Measurements from ENCODE around the gene LHX4. TPM values are rescaled to one million over a fixed set of nuclear protein-coding genes. Genes with fewer than 3 reads are reported as not detected.
A peak's percentile ranks its signal among the peaks of the same experiment; 100 is the strongest.

The LHX4 gene
- total and polyA plus RNA-seq, 9 of the 15 experiments (the other 6 are each of a cell fraction or from before 2014, with no cell fraction given): 0.01 to 0.11 (median 0.07) TPM; not detected in 5

DNA sequence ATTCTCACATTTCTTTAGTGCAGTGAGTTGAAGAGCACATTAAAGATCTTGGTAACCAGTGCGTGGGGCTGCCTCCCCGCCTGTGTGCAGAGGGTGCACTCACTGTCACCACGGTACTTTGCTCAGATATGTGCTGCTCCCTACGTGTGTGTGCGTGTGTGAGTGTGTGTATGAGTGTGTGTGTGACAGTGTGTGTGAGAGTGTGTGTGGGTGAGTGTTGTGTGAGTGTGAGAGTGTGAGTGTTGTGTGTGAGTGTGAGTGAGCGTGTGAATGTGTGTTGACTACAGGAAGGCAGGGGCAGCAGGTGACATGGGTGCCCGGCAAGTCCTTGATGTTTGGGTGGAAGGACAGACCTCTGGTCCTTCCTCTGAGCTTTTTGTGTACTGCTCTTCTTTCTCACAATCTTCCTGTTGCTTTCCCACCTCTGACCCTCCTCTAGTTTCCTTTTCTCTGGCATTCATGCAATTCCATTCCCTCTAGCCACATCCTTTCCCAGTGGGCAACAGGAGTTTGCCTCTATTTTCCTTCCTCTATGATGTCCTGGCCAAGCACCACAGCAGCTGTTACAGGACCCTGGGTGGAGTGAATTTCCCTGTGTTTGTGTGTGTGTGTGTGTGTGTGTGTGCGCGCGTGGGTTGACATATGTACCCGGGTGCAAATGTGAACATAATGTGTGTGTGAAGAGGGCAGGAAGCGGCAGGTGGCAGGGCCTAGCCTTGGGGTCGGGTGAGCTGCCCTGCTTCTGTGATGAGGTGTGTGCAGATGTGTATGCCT is 19.8 kb downstream of the LHX4 start:
- 41% methylated on average over 13 of the region's 13 CpGs for WGBS (ENCODE audit: insufficient coverage, low coverage, missing lambda C conversion rate)
- peaks cover 4% of the 10 kb centered on the region; the same call in 1 of the 2 replicates for H4K20me1 ChIP-seq (replicated peaks; ENCODE audit: control insufficient read depth, insufficient read depth, low read length)
- no peak for FAIRE-seq
- H2AFZ ChIP-seq (ENCODE audit: low read depth, low read length): peak overlapping the region; percentile 37
- H3K4me2 ChIP-seq (ENCODE audit: insufficient read depth, low read length): peak overlapping the region; percentile 21; the same call in 1 of the 2 replicates
- in situ Hi-C loops (cut with MboI): loop anchor here (5.0 to 25.0 kb wide), 4 partner anchors 63 to 912 kb away; no protein-coding TSS in a partner anchor
- H3K9ac ChIP-seq (ENCODE audit: insufficient read depth in 1 of 2, low read depth in 2 of 2, low read length in 2 of 2): 0 out of 4 replicates have a peak overlapping the region, but pooled peaks of 1 of the 2 experiments have one; percentile 15
- H3K27ac ChIP-seq (ENCODE audit: extremely low read depth, low read depth, low read length): no peak overlapping the region
- ChIA-PET POLR2A (interaction anchor here (0.6 to 1.3 kb wide), 4 partner anchors 11 to 465 kb away, joined by 3 to 4 read pairs (median 4); no protein-coding TSS in a partner anchor), CTCF (ENCODE audit: low intra/inter-chr PET ratio) (interaction anchor here (0.6 to 1.6 kb wide), 2 partner anchors 9 to 232 kb away, joined by 5 to 6 read pairs; no protein-coding TSS in a partner anchor)
- BruUV-seq (replicated peaks): no TSS peak
- H3K4me1 ChIP-seq (replicated peaks in 1 of 2; ENCODE audit: control insufficient read depth in 2 of 2, insufficient read depth in 2 of 2, low read length in 2 of 2): peaks cover 0 to 19% of the 10 kb centered on the region in 2 experiments; a peak in 3 of 5 replicates
- no peaks in the 10 kb centered on the region for H3K9me3 ChIP-seq (replicated peaks; ENCODE audit: control insufficient read depth, insufficient read depth, low read depth, low read length)
- no peak for DNase-seq (ENCODE audit: extremely low read depth in 1 of 4, low spot score in 3 of 4)
- intact Hi-C loops (cut with micrococcal nuclease): loop anchor here (5.0 kb wide), 1 partner anchor 117 kb away; no protein-coding TSS in a partner anchor
- peak; percentile 20; the same call in 2 of the 3 replicates for ATAC-seq
- no peak overlapping the region for H3K4me3 ChIP-seq
- H3K9me1 ChIP-seq (ENCODE audit: control insufficient read depth, insufficient read depth, low read length): no peaks in the 10 kb centered on the region
- no peaks in the 10 kb centered on the region for H3K36me3 ChIP-seq (ENCODE audit: control insufficient read depth, insufficient read depth, low read length)
- no peaks in the 10 kb centered on the region for H3K79me2 ChIP-seq (ENCODE audit: control insufficient read depth, insufficient read depth, low read length)
- peaks cover under 1 to 27% of the 10 kb centered on the region in 2 experiments; a peak in 3 of 5 replicates for H3K27me3 ChIP-seq (ENCODE audit: control insufficient read depth in 2 of 2, insufficient read depth in 2 of 2, low read length in 2 of 2)
- TF ChIP-seq, protein P1, sequence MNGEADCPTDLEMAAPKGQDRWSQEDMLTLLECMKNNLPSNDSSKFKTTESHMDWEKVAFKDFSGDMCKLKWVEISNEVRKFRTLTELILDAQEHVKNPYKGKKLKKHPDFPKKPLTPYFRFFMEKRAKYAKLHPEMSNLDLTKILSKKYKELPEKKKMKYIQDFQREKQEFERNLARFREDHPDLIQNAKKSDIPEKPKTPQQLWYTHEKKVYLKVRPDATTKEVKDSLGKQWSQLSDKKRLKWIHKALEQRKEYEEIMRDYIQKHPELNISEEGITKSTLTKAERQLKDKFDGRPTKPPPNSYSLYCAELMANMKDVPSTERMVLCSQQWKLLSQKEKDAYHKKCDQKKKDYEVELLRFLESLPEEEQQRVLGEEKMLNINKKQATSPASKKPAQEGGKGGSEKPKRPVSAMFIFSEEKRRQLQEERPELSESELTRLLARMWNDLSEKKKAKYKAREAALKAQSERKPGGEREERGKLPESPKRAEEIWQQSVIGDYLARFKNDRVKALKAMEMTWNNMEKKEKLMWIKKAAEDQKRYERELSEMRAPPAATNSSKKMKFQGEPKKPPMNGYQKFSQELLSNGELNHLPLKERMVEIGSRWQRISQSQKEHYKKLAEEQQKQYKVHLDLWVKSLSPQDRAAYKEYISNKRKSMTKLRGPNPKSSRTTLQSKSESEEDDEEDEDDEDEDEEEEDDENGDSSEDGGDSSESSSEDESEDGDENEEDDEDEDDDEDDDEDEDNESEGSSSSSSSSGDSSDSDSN (IDR thresholded peaks at IDR 0.05; ENCODE audit: borderline replicate concordance in 1 of 2, low read depth in 2 of 2, low read length in 2 of 2): no peak
- TF ChIP-seq PKNOX1 (IDR thresholded peaks at IDR 0.05) (no peak), SP1 (CRISPR knock-in tag; IDR thresholded peaks at IDR 0.05) (no peak), GTF2E2 (tag; IDR thresholded peaks at IDR 0.05) (no peak), HDAC1 (IDR thresholded peaks at IDR 0.05) (0 out of 4 replicates have a peak, but pooled peaks of 1 of the 2 experiments have one; percentile 37), SMARCA5 (IDR thresholded peaks at IDR 0.05) (peak; percentile 26; the same call in 1 of the 2 replicates), NR3C1 (CRISPR knock-in tag; IDR thresholded peaks at IDR 0.05) (no peak), ATF1 (CRISPR knock-in tag; IDR thresholded peaks at IDR 0.05) (no peak), ATF1 (tag; IDR thresholded peaks at IDR 0.05) (no peak), MITF (IDR thresholded peaks at IDR 0.05) (no peak)
- TF ChIP-seq, protein P2, sequence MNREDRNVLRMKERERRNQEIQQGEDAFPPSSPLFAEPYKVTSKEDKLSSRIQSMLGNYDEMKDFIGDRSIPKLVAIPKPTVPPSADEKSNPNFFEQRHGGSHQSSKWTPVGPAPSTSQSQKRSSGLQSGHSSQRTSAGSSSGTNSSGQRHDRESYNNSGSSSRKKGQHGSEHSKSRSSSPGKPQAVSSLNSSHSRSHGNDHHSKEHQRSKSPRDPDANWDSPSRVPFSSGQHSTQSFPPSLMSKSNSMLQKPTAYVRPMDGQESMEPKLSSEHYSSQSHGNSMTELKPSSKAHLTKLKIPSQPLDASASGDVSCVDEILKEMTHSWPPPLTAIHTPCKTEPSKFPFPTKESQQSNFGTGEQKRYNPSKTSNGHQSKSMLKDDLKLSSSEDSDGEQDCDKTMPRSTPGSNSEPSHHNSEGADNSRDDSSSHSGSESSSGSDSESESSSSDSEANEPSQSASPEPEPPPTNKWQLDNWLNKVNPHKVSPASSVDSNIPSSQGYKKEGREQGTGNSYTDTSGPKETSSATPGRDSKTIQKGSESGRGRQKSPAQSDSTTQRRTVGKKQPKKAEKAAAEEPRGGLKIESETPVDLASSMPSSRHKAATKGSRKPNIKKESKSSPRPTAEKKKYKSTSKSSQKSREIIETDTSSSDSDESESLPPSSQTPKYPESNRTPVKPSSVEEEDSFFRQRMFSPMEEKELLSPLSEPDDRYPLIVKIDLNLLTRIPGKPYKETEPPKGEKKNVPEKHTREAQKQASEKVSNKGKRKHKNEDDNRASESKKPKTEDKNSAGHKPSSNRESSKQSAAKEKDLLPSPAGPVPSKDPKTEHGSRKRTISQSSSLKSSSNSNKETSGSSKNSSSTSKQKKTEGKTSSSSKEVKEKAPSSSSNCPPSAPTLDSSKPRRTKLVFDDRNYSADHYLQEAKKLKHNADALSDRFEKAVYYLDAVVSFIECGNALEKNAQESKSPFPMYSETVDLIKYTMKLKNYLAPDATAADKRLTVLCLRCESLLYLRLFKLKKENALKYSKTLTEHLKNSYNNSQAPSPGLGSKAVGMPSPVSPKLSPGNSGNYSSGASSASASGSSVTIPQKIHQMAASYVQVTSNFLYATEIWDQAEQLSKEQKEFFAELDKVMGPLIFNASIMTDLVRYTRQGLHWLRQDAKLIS (CRISPR knock-in tag; IDR thresholded peaks at IDR 0.05): no peak

All from K562 (cell line).